H9 (cell line): ENCODE measurements around the gene LASP1NB.

ENCODE experiments used
- DNase-seq: peaks from one replicate; pipeline ENCODE4 v3.0.0-alpha.2; 2017
- H2AFZ ChIP-seq: one replicate; pipeline ENCODE4 v1.6.1; 2013; ENCODE audit warnings: mild to moderate bottlenecking, low read length, control low read depth, moderate library complexity
- H2AK5ac ChIP-seq: 2 replicates; pipeline ENCODE4 v1.6.1; 2013; ENCODE audit warnings: low read length, control low read depth, mixed read lengths; ENCODE audit not compliant: insufficient read length
- H2BK120ac ChIP-seq: one replicate; pipeline ENCODE4 v1.6.1; 2013; ENCODE audit warnings: low read depth, mild to moderate bottlenecking, low read length, control low read depth, inconsistent platforms; ENCODE audit not compliant: poor library complexity, severe bottlenecking
- H2BK12ac ChIP-seq: 2 replicates; pipeline ENCODE4 v1.6.1; 2013; ENCODE audit warnings: low read length, control low read depth, mixed read lengths, low read depth; ENCODE audit not compliant: insufficient read length
- H2BK15ac ChIP-seq: 2 replicates; pipeline ENCODE4 v1.6.1; 2013; ENCODE audit warnings: low read depth, low read length, control low read depth
- H2BK20ac ChIP-seq: one replicate; pipeline ENCODE4 v1.6.1; 2013; ENCODE audit warnings: low read depth, mild to moderate bottlenecking, low read length, control low read depth, inconsistent platforms; ENCODE audit not compliant: poor library complexity, severe bottlenecking
- H2BK5ac ChIP-seq: 2 replicates; pipeline ENCODE4 v1.6.1; 2013; ENCODE audit warnings: low read length, control low read depth, mixed read lengths; ENCODE audit not compliant: insufficient read length
- H3K14ac ChIP-seq: 2 replicates; pipeline ENCODE4 v1.6.1; 2013; ENCODE audit warnings: low read length, control low read depth; ENCODE audit not compliant: insufficient read depth
- H3K18ac ChIP-seq: 2 replicates; pipeline ENCODE4 v1.6.1; 2013; ENCODE audit warnings: low read depth, mild to moderate bottlenecking, mixed read lengths, low read length, control low read depth; ENCODE audit not compliant: insufficient read length
- H3K23ac ChIP-seq: 2 replicates; pipeline ENCODE4 v1.6.1; 2013; ENCODE audit warnings: low read length, control low read depth, mixed read lengths, low read depth; ENCODE audit not compliant: insufficient read length
- H3K23me2 ChIP-seq: 2 replicates; pipeline ENCODE4 v1.6.1; 2013; ENCODE audit warnings: low read depth, mild to moderate bottlenecking, mixed read lengths, low read length, control low read depth; ENCODE audit not compliant: insufficient read length, poor library complexity, severe bottlenecking
- H3K27ac ChIP-seq: 2 replicates; pipeline ENCODE4 v1.5.1; 2013; ENCODE audit warnings: low read length, control low read depth, mixed read lengths, low read depth; ENCODE audit not compliant: insufficient read length
- H3K27me3 ChIP-seq: 2 replicates; pipeline ENCODE4 v1.6.1; 2013; ENCODE audit warnings: low read length, control low read depth, inconsistent platforms; ENCODE audit not compliant: insufficient read depth
- H3K4ac ChIP-seq: 2 replicates; pipeline ENCODE4 v1.6.1; 2013; ENCODE audit warnings: low read depth, mild to moderate bottlenecking, control low read depth, inconsistent platforms, low read length, moderate library complexity
- H3K4me1 ChIP-seq: 2 replicates; pipeline ENCODE4 v1.6.1; 2013; ENCODE audit warnings: low read length, control low read depth, inconsistent platforms; ENCODE audit not compliant: insufficient read depth
- H3K4me2 ChIP-seq: 2 replicates; pipeline ENCODE4 v1.6.1; 2013; ENCODE audit warnings: low read length, control low read depth, mixed read lengths; ENCODE audit not compliant: insufficient read length, insufficient read depth
- H3K56ac ChIP-seq: 2 replicates; pipeline ENCODE4 v1.6.1; 2013; ENCODE audit warnings: low read depth, mild to moderate bottlenecking, mixed read lengths, low read length, control low read depth; ENCODE audit not compliant: insufficient read length
- H3K79me1 ChIP-seq: 2 replicates; pipeline ENCODE4 v1.6.1; 2013; ENCODE audit warnings: low read depth, mild to moderate bottlenecking, moderate library complexity, low read length, control low read depth, inconsistent platforms; ENCODE audit not compliant: insufficient read depth, poor library complexity, severe bottlenecking
- H3K79me2 ChIP-seq: 2 replicates; pipeline ENCODE4 v1.6.1; 2013; ENCODE audit warnings: low read length, control low read depth, inconsistent platforms; ENCODE audit not compliant: insufficient read depth
- H3K9ac ChIP-seq: 2 replicates; pipeline ENCODE4 v1.6.1; 2013; ENCODE audit warnings: low read length, control low read depth, mixed read lengths; ENCODE audit not compliant: insufficient read length; ENCODE audit errors: extremely low read depth
- H3K9me3 ChIP-seq: one replicate; pipeline ENCODE4 v1.6.1; 2013; ENCODE audit warnings: low read depth, low read length, inconsistent platforms; ENCODE audit not compliant: control insufficient read depth
- H3T11ph ChIP-seq: one replicate; pipeline ENCODE4 v1.6.1; 2013; ENCODE audit warnings: mild to moderate bottlenecking, low read length, control low read depth, inconsistent platforms
- H4K20me1 ChIP-seq: one replicate; pipeline ENCODE4 v1.6.1; 2013; ENCODE audit not compliant: control insufficient read depth, insufficient read length, insufficient read depth
- H4K5ac ChIP-seq: 2 replicates; pipeline ENCODE4 v1.6.1; 2013; ENCODE audit warnings: low read depth, mild to moderate bottlenecking, mixed read lengths, low read length, control low read depth; ENCODE audit not compliant: insufficient read length
- H4K8ac ChIP-seq: replicated peaks from 2 replicates; pipeline ENCODE4 v1.6.1; 2013; ENCODE audit warnings: low read length, control low read depth, mixed read lengths, low read depth; ENCODE audit not compliant: insufficient read length
- H4K91ac ChIP-seq: 2 replicates; pipeline ENCODE4 v1.6.1; 2013; ENCODE audit warnings: low read depth, mild to moderate bottlenecking, moderate library complexity, mixed read lengths, low read length, control low read depth; ENCODE audit not compliant: insufficient read length
- H3K27ac Mint-ChIP-seq, 3 experiments: 2 replicates in 2 of 3; 3 replicates in 1 of 3; pipeline ENCODE4 v1.8.0; 2020 to 2021; ENCODE audit warnings: mixed read lengths in 3 of 3, mild to moderate bottlenecking in 1 of 3, moderate library complexity in 1 of 3
- H3K27me3 Mint-ChIP-seq: 2 replicates; pipeline ENCODE4 v1.8.0; 2021; ENCODE audit warnings: low read depth, mild to moderate bottlenecking, moderate library complexity, mixed read lengths
- H3K36me3 Mint-ChIP-seq, 3 experiments: 2 replicates in 2 of 3; 3 replicates in 1 of 3; pipeline ENCODE4 v1.8.0; 2020 to 2021; ENCODE audit warnings: low read depth in 3 of 3, mixed read lengths in 3 of 3; ENCODE audit not compliant: insufficient read depth in 1 of 3
- H3K4me1 Mint-ChIP-seq, 2 experiments: 2 replicates each; pipeline ENCODE4 v1.8.0; 2020; ENCODE audit warnings: mixed read lengths in 2 of 2
- H3K4me3 Mint-ChIP-seq, 2 experiments: 2 replicates in 1 of 2; 3 replicates in 1 of 2; pipeline ENCODE4 v1.8.0; 2020 to 2021; ENCODE audit warnings: mild to moderate bottlenecking in 2 of 2, mixed read lengths in 2 of 2, moderate library complexity in 1 of 2
- H3K9me3 Mint-ChIP-seq, 2 experiments: 2 replicates in 1 of 2; 3 replicates in 1 of 2; pipeline ENCODE4 v1.8.0; 2020; ENCODE audit warnings: mild to moderate bottlenecking in 2 of 2, mixed read lengths in 2 of 2, moderate library complexity in 1 of 2
- WGBS: extraction: QIAGEN DNeasy Blood & Tissue Kit; methylation state at CpG from one replicate; pipeline ENCODE4 v1.1.7; 2013; ENCODE audit warnings: missing lambda C conversion rate, low lambda C conversion rate, mixed read lengths; ENCODE audit not compliant: insufficient read length; ENCODE audit errors: extremely low coverage; 5-methylcytosine and 5-hydroxymethylcytosine counted together
- TF ChIP-seq, protein P1 (sequence below): fragments of 200-600 bp; sonication (generic); conservative IDR thresholded peaks from 3 replicates; pipeline ENCODE4 v1.8.0; 2021; ENCODE audit warnings: antibody characterized with exemption, mild to moderate bottlenecking

LASP1NB gene

DNA sequence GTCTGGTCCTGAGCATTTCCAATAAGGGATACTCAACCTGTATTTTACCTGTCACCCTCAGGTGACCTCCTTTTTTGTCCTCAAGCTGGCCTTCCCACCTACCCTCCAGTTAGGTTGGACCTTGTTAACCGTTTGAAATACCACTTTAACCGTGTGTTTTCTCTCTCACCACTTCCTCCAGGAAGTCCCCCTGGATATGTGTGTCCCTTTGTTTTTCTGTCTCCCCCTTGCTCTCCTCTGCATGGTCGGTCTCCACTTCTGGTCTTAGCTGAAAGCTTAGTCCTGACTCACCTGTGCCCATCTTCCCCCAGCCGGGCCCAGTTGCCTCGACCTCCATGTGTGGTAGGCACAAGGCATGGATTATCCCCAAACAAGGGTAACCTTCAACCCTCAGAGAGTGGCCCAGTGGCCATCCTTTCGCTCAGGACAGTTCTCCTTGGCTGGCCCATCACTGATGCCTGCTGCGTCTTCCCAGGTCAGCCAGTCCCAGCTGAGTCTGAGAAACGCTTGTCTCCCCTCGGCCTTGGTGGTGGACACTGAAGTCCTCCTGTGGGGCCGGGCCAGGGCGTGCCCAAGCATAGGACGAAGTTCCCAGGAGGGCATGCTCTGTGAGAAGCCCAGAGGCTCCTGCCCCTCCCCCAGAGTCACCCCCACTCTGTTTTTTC is 35.5 kb upstream of the LASP1NB start:
- Histone ChIP-seq H4K91ac (no peak overlapping the region), H2BK120ac (no peak overlapping the region), H3K18ac (no peak overlapping the region), H3K9me3 (no peaks in the 10 kb centered on the region), H4K20me1 (peaks cover 2% of the 10 kb centered on the region), H4K8ac (no peak overlapping the region), H2BK20ac (no peak overlapping the region), H3K23me2 (no peaks in the 10 kb centered on the region), H3K9ac (no peak overlapping the region), H3K56ac (no peak overlapping the region), H3T11ph (no peak overlapping the region), H3K79me2 (peaks cover 2% of the 10 kb centered on the region; the same call in 1 of the 2 replicates), H3K4me2 (no peak overlapping the region), H2BK15ac (no peak overlapping the region), H3K14ac (no peak overlapping the region), H3K27ac (no peak overlapping the region), H3K79me1 (no peaks in the 10 kb centered on the region), H2BK12ac (no peak overlapping the region), H4K5ac (no peak overlapping the region), H3K23ac (no peak overlapping the region), H2AK5ac (no peak overlapping the region), H3K27me3 (no peaks in the 10 kb centered on the region), H2BK5ac (no peak overlapping the region), H2AFZ (no peak overlapping the region), H3K4ac (no peak overlapping the region), H3K4me1 (no peaks in the 10 kb centered on the region; the same call in 1 of the 2 replicates)
- WGBS = no CpG with 5 or more reads among the region's 12 CpGs
- Mint-ChIP-seq H3K36me3 (peaks cover 2 to 50% (median 37%) of the 10 kb centered on the region in 3 experiments; a peak in 5 of 7 replicates), H3K27ac (peak overlapping the region; percentile 19 to 89 (median 64); a peak in 5 of 7 replicates), H3K4me3 (no peak overlapping the region), H3K4me1 (peaks cover 23 to 30% of the 10 kb centered on the region in 2 experiments), H3K27me3 (no peaks in the 10 kb centered on the region), H3K9me3 (no peaks in the 10 kb centered on the region)
- no peak for DNase-seq
- TF ChIP-seq, protein P1, sequence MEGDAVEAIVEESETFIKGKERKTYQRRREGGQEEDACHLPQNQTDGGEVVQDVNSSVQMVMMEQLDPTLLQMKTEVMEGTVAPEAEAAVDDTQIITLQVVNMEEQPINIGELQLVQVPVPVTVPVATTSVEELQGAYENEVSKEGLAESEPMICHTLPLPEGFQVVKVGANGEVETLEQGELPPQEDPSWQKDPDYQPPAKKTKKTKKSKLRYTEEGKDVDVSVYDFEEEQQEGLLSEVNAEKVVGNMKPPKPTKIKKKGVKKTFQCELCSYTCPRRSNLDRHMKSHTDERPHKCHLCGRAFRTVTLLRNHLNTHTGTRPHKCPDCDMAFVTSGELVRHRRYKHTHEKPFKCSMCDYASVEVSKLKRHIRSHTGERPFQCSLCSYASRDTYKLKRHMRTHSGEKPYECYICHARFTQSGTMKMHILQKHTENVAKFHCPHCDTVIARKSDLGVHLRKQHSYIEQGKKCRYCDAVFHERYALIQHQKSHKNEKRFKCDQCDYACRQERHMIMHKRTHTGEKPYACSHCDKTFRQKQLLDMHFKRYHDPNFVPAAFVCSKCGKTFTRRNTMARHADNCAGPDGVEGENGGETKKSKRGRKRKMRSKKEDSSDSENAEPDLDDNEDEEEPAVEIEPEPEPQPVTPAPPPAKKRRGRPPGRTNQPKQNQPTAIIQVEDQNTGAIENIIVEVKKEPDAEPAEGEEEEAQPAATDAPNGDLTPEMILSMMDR = no peak
